Uterus (tissue), 4 donors: ENCODE data around the gene PLPP1. TPM values are rescaled to one million over a fixed set of nuclear protein-coding genes. Genes with fewer than 3 reads are reported as not detected.

ENCODE experiments used
- DNase-seq, 2 donors: peaks; one replicate each; pipeline ENCODE4 v3.0.0-alpha.2; 2019 to 2020
- H3K27ac ChIP-seq, 2 donors: fragments of 200-600 bp; sonication (generic); 1 replicate in 1 of 2; 2 replicates in 1 of 2; pipeline ENCODE4 v1.5.1; 2016 to 2018
- H3K27me3 ChIP-seq, 2 donors: fragments of 200-600 bp; sonication (generic); one replicate each; pipeline ENCODE4 v1.5.1; 2018 to 2019; ENCODE audit warnings: control low read depth in 1 of 2
- H3K36me3 ChIP-seq, 2 donors: fragments of 200-600 bp; sonication (generic); one replicate each; pipeline ENCODE4 v1.5.1; 2019; ENCODE audit warnings: control low read depth in 1 of 2
- H3K4me1 ChIP-seq, 2 donors: fragments of 200-600 bp; sonication (generic); one replicate each; pipeline ENCODE4 v1.5.1; 2018 to 2019; ENCODE audit warnings: control low read depth in 1 of 2
- H3K4me3 ChIP-seq, 2 donors: fragments of 200-600 bp; sonication (generic); 1 replicate in 1 of 2; 2 replicates in 1 of 2; pipeline ENCODE4 v1.5.1; 2018 to 2019; ENCODE audit warnings: mild to moderate bottlenecking in 1 of 2
- H3K9me3 ChIP-seq, 2 donors: fragments of 200-600 bp; sonication (generic); one replicate each; pipeline ENCODE4 v1.5.1; 2019; ENCODE audit warnings: control low read depth in 1 of 2
- CTCF ChIP-seq, 4 experiments: fragments of 200-600 bp in 2 of 4; fragments of 450-650 bp in 2 of 4; sonication (generic) in 2 of 4; IDR thresholded peaks; one replicate each; pipeline ENCODE4 v1.5.1; 2016 to 2019; ENCODE audit warnings: antibody characterized with exemption in 4 of 4, mild to moderate bottlenecking in 2 of 4, moderate library complexity in 1 of 4
- POLR2A ChIP-seq, 2 donors: fragments of 450-650 bp; IDR thresholded peaks; one replicate each; pipeline ENCODE4 v1.6.1; 2016; ENCODE audit warnings: antibody characterized with exemption in 2 of 2, mild to moderate bottlenecking in 1 of 2, moderate library complexity in 1 of 2
- intact Hi-C: fragments of 100-400 bp; cut with DNase I; formaldehyde crosslinking; loops from one replicate; pipeline ENCODE4 v1.15.1; 2023; ENCODE audit warnings: low total_unique reads
- total RNA-seq, 4 donors: library from RNA; depleted of rRNA in 3 of 4; stranded (reverse); fragments of >200 nt in 3 of 4; gene quantifications; one replicate each; pipeline versions ENCODE4 v1.1.0 to v1.2.4, GENCODE V29; 2014 to 2023
- donor health status: DM: yes; HTN: yes; CAD: no.

Gene PLPP1
- total RNA-seq, 4 donors from 2014 or later = 83.4 to 297 (median 175) TPM

GRCh38 chr5:55577353-55578060 is 42.7 kb upstream of the PLPP1 start:
- no peaks in the 10 kb centered on the region for H3K36me3 ChIP-seq
- no peak for TF ChIP-seq CTCF (IDR thresholded peaks at IDR 0.05)
- no peak for TF ChIP-seq POLR2A (IDR thresholded peaks at IDR 0.05)
- peak; percentile 39 to 53 for DNase-seq
- H3K4me1 ChIP-seq = peaks cover 0 to 5% of the 10 kb centered on the region in 2 donors
- no peaks in the 10 kb centered on the region for H3K9me3 ChIP-seq
- H3K27ac ChIP-seq = peak overlapping the region; percentile 42 to 46
- no peaks in the 10 kb centered on the region for H3K27me3 ChIP-seq
- no peak overlapping the region for H3K4me3 ChIP-seq
- intact Hi-C loops = no loop called here

GRCh38 chr5:55576661-55577060 is 41.9 kb upstream of the PLPP1 start:
- Histone ChIP-seq H3K27ac (peak overlapping the region; percentile 42 to 46), H3K4me3 (no peak overlapping the region), H3K4me1 (peaks cover 0 to 5% of the 10 kb centered on the region in 2 donors), H3K36me3 (no peaks in the 10 kb centered on the region), H3K9me3 (no peaks in the 10 kb centered on the region), H3K27me3 (no peaks in the 10 kb centered on the region)
- no peak for DNase-seq
- TF ChIP-seq POLR2A (IDR thresholded peaks at IDR 0.05) (no peak), CTCF (IDR thresholded peaks at IDR 0.05) (no peak)
- intact Hi-C loops = no loop called here

- no peaks in the 10 kb centered on the region for H3K9me3 ChIP-seq
- DNase-seq = no peak
- H3K4me1 ChIP-seq = peaks cover 0 to 5% of the 10 kb centered on the region in 2 donors
- H3K4me3 ChIP-seq = no peak overlapping the region
- no peaks in the 10 kb centered on the region for H3K27me3 ChIP-seq
- peak overlapping the region; percentile 42 to 46 for H3K27ac ChIP-seq
- no peaks in the 10 kb centered on the region for H3K36me3 ChIP-seq
- intact Hi-C loops = no loop called here
- no peak for TF ChIP-seq CTCF (IDR thresholded peaks at IDR 0.05)
Observed at GRCh38 chr5:55575815-55576583, 41.2 kb upstream of the PLPP1 start.

- no peak overlapping the region for H3K4me3 ChIP-seq
- H3K27me3 ChIP-seq = no peaks in the 10 kb centered on the region
- no peak for DNase-seq
- H3K27ac ChIP-seq = no peak overlapping the region
- intact Hi-C loops = no loop called here
- no peaks in the 10 kb centered on the region for H3K36me3 ChIP-seq
- TF ChIP-seq POLR2A (IDR thresholded peaks at IDR 0.05) = no peak
- no peak for TF ChIP-seq CTCF (IDR thresholded peaks at IDR 0.05)
- H3K9me3 ChIP-seq = no peaks in the 10 kb centered on the region
- H3K4me1 ChIP-seq = no peaks in the 10 kb centered on the region
Observed at GRCh38 chr5:55572600-55572999, 37.8 kb upstream of the PLPP1 start.

- H3K36me3 ChIP-seq = no peaks in the 10 kb centered on the region
- no peak overlapping the region for H3K27ac ChIP-seq
- H3K4me3 ChIP-seq = no peak overlapping the region
- no peaks in the 10 kb centered on the region for H3K4me1 ChIP-seq
- no peaks in the 10 kb centered on the region for H3K27me3 ChIP-seq
- intact Hi-C loops = no loop called here
- H3K9me3 ChIP-seq = no peaks in the 10 kb centered on the region
- no peak for DNase-seq
- no peak for TF ChIP-seq CTCF (IDR thresholded peaks at IDR 0.05)
- no peak for TF ChIP-seq POLR2A (IDR thresholded peaks at IDR 0.05)
Observed at GRCh38 chr5:55572020-55572419, 37.3 kb upstream of the PLPP1 start.
